GM12874 (cell line): Measurements from ENCODE around the gene GATD1.

ENCODE experiments used
- TF ChIP-seq, protein P1 (sequence below): IDR thresholded peaks from 2 replicates; pipeline ENCODE4 v1.5.1; 2011; ENCODE audit warnings: low read depth, mild to moderate bottlenecking, control low read depth, low read length, moderate library complexity; ENCODE audit not compliant: insufficient read depth

Gene GATD1

GRCh38 chr11:796565-797295 is 19.4 kb upstream of the GATD1 start:
- TF ChIP-seq, protein P1, sequence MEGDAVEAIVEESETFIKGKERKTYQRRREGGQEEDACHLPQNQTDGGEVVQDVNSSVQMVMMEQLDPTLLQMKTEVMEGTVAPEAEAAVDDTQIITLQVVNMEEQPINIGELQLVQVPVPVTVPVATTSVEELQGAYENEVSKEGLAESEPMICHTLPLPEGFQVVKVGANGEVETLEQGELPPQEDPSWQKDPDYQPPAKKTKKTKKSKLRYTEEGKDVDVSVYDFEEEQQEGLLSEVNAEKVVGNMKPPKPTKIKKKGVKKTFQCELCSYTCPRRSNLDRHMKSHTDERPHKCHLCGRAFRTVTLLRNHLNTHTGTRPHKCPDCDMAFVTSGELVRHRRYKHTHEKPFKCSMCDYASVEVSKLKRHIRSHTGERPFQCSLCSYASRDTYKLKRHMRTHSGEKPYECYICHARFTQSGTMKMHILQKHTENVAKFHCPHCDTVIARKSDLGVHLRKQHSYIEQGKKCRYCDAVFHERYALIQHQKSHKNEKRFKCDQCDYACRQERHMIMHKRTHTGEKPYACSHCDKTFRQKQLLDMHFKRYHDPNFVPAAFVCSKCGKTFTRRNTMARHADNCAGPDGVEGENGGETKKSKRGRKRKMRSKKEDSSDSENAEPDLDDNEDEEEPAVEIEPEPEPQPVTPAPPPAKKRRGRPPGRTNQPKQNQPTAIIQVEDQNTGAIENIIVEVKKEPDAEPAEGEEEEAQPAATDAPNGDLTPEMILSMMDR = no peak

- TF ChIP-seq, protein P1 = no peak
These were observed 18.6 kb upstream of the GATD1 start for GRCh38 chr11:795634-796564.

DNA sequence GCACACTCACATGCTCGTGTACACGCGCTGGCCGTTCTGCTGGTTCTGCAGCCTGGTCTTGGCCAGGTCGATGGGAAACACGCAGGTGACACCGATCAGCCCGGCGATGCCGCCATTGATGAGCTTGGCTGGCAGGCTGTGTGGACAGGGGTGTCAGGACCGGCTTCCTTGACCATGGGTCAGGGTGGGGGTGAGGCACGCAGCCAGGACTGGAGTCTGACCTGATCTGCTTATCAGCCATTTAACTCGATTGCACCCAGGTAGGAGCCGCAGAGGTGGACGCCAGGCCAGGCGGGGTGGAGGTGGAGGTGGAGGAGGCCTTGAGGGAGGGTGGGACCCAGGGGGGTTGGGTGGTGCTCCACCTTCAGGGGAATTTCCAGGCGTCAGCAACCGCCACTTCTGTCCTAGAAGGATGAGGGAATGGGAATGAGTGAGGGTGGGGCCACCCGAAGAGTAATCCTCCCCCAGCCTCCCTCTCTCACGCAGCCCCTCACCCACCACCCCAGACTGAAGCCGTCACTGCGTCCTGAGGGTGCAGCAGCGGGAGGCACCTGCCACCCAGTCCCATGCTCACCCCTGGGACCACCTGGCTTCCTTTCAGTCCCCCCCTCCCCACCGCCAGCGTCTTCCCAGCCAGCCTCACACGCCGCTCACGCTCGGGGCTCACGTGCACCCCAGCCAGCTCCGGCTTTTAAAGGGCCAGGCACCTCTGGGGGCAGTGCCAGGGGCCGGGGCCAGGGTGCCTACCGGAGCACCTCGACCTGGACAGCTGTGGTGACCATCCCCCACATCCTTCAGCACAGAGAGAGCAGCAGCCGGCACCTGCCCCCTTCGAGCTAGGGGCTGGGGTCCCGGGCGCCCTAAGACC is 17.7 kb upstream of the GATD1 start:
- TF ChIP-seq, protein P1 = no peak

GRCh38 chr11:794013-794765 is 16.9 kb upstream of the GATD1 start:
- TF ChIP-seq, protein P1 = no peak

DNA sequence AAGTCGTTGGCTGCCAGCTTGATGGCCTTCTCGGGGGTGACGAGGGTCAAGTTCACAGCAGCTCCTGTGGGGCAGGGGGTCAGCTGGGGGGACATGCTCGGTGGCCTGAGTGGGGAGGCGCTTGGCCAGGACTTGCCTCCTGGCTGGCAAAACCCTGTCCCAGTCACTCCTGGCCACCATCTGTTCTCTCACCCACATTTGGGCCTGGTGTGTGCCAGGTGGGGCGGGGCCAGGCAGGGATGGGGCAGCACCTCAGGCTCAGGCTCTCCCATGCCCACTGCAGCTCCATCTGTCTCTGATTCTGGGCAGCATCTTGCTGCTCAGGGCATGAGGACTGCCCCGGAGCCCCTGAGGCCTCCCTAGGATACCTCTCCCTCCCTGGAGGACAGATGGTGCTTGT is 16.3 kb upstream of the GATD1 start:
- TF ChIP-seq, protein P1 = no peak

GRCh38 chr11:792873-793272 is 15.6 kb upstream of the GATD1 start:
- TF ChIP-seq, protein P1 = no peak
